HCT116 (cell line): ENCODE results near the gene BPIFB1. TPM values are rescaled to one million over a fixed set of nuclear protein-coding genes. Genes with fewer than 3 reads are reported as not detected.

Experiments
- ATAC-seq: fragments of 200-7000 bp; cut with Tn5 transposase; 2 replicates; pipeline ENCODE4 v1.9.1; 2020; ENCODE audit warnings: mild to moderate bottlenecking, moderate library complexity
- BruUV-seq: library from RNA; stranded (reverse); fragments of 400-500 nt; replicated peaks from 2 replicates; lab custom pipeline; 2021; lab: Mats Ljungman, UMichigan
- CTCF ChIA-PET: fragments of 300-600 bp; sonication (Branson Sonifier 250); formaldehyde crosslinking; loops from one replicate; lab custom pipeline; 2021; ENCODE audit warnings: antibody characterized with exemption; lab: Charles Lee
- POLR2A ChIA-PET: fragments of 300-600, 350-600 bp; sonication (Branson Sonifier 250); formaldehyde crosslinking; loops from one replicate; lab custom pipeline; 2021; ENCODE audit warnings: antibody characterized with exemption; lab: Charles Lee
- RAD21 ChIA-PET, 2 experiments: fragments of 300-600 bp; sonication (Branson Sonifier 250); formaldehyde crosslinking; loops; one replicate each; lab custom pipeline; 2023; ENCODE audit warnings: low total read pairs in 2 of 2; ENCODE audit not compliant: uncharacterized antibody in 2 of 2, unreplicated experiment in 2 of 2, low non-redundant PET in 1 of 2; lab: Charles Lee
- DNase-seq: peaks from one replicate; pipeline ENCODE4 v3.0.0-alpha.2; 2010; ENCODE audit warnings: low read depth, low spot score
- H2AFZ ChIP-seq: fragments of 200-600 bp; shearing (Covaris generic), sonication (generic); 2 replicates; pipeline ENCODE4 v1.6.1; 2017; ENCODE audit warnings: low read depth, mixed run types, mixed read lengths, antibody characterized with exemption, low read length; ENCODE audit not compliant: poor library complexity, severe bottlenecking
- H3K27ac ChIP-seq: 2 replicates; pipeline ENCODE4 v1.5.1; 2012; ENCODE audit warnings: low read depth, low read length
- H3K27me3 ChIP-seq: fragments of 200-600 bp; sonication (generic); 2 replicates; pipeline ENCODE4 v1.6.1; 2016; ENCODE audit warnings: mixed run types, low read length, mixed read lengths; ENCODE audit not compliant: insufficient read depth
- H3K36me3 ChIP-seq, 2 experiments: fragments of 200-500 bp in 1 of 2; fragments of 200-600 bp in 1 of 2; sonication (Bioruptor generic) in 1 of 2; sonication (generic) in 1 of 2; 2 replicates each; pipeline versions ENCODE4 v1.5.1 to v1.6.1; 2014 to 2016; ENCODE audit warnings: low read length in 2 of 2, inconsistent platforms in 1 of 2, mixed read lengths in 1 of 2, mixed run types in 1 of 2; ENCODE audit not compliant: insufficient read depth in 2 of 2, control insufficient read depth in 1 of 2
- H3K4me1 ChIP-seq, 2 experiments: fragments of 200-600 bp in 1 of 2; sonication (generic) in 1 of 2; 2 replicates each; pipeline versions ENCODE4 v1.5.1 to v1.6.1; 2012 to 2017; ENCODE audit warnings: low read length in 2 of 2, inconsistent platforms in 1 of 2, mild to moderate bottlenecking in 1 of 2, mixed read lengths in 1 of 2, mixed run types in 1 of 2, moderate library complexity in 1 of 2; ENCODE audit not compliant: insufficient read depth in 2 of 2, control insufficient read depth in 1 of 2
- H3K4me2 ChIP-seq: fragments of 200-600 bp; sonication (generic); 2 replicates; pipeline ENCODE4 v1.6.1; 2017; ENCODE audit warnings: mixed run types, low read length, mixed read lengths
- H3K4me3 ChIP-seq, 2 experiments: fragments of 200-600 bp in 1 of 2; sonication (generic) in 1 of 2; replicated peaks in 1 of 2; 2 replicates each; pipeline ENCODE4 v1.5.1; 2011 to 2016; ENCODE audit warnings: low read length in 2 of 2, control low read depth in 1 of 2, low read depth in 1 of 2, mild to moderate bottlenecking in 1 of 2, mixed read lengths in 1 of 2, mixed run types in 1 of 2
- H3K79me2 ChIP-seq: fragments of 200-600 bp; sonication (generic); 2 replicates; pipeline ENCODE4 v1.6.1; 2017; ENCODE audit warnings: mild to moderate bottlenecking, mixed run types, low read length, moderate library complexity, mixed read lengths; ENCODE audit not compliant: insufficient read depth
- H3K9ac ChIP-seq: fragments of 200-600 bp; sonication (generic); 2 replicates; pipeline ENCODE4 v1.6.1; 2016; ENCODE audit warnings: low read length, mixed read lengths
- H3K9me2 ChIP-seq: fragments of 200-600 bp; sonication (generic), shearing (Covaris generic); 2 replicates; pipeline ENCODE4 v1.6.1; 2017; ENCODE audit warnings: mixed run types, mild to moderate bottlenecking, moderate library complexity; ENCODE audit not compliant: insufficient read depth
- H3K9me3 ChIP-seq, 2 experiments: fragments of 200-500 bp in 1 of 2; fragments of 200-600 bp in 1 of 2; sonication (Bioruptor generic) in 1 of 2; sonication (generic) in 1 of 2; 2 replicates each; pipeline ENCODE4 v1.6.1; 2014 to 2017; ENCODE audit warnings: low read length in 2 of 2, mixed read lengths in 2 of 2, inconsistent platforms in 1 of 2, low read depth in 1 of 2, mild to moderate bottlenecking in 1 of 2, mixed run types in 1 of 2, moderate library complexity in 1 of 2; ENCODE audit not compliant: control insufficient read depth in 1 of 2, insufficient read depth in 1 of 2
- H4K20me1 ChIP-seq: fragments of 200-600 bp; sonication (generic), shearing (Covaris generic); 2 replicates; pipeline ENCODE4 v1.6.1; 2017; ENCODE audit warnings: mixed run types, mild to moderate bottlenecking, moderate library complexity; ENCODE audit not compliant: insufficient read depth
- CEBPB ChIP-seq: IDR thresholded peaks from 2 replicates; pipeline ENCODE4 v1.6.1; 2012; ENCODE audit warnings: low read depth
- CTCF ChIP-seq, 3 experiments: fragments of 200-600 bp in 1 of 3; sonication (generic) in 1 of 3; IDR thresholded peaks in 2 of 3; conservative IDR thresholded peaks in 1 of 3; 2 replicates each; pipeline ENCODE4 v1.5.1; 2012 to 2017; ENCODE audit warnings: low read depth in 2 of 3, low read length in 2 of 3, antibody characterized with exemption in 1 of 3, borderline replicate concordance in 1 of 3, control low read depth in 1 of 3, mild to moderate bottlenecking in 1 of 3, mixed read lengths in 1 of 3, mixed run types in 1 of 3, moderate library complexity in 1 of 3; ENCODE audit not compliant: insufficient read depth in 1 of 3
- EGR1 ChIP-seq: IDR thresholded peaks from 2 replicates; pipeline ENCODE4 v1.6.1; 2012; ENCODE audit warnings: low read depth
- ELF1 ChIP-seq: IDR thresholded peaks from 2 replicates; pipeline ENCODE4 v1.6.1; 2012; ENCODE audit warnings: low read depth, borderline replicate concordance
- EZH2phosphoT487 ChIP-seq: fragments of 200-600 bp; IDR thresholded peaks from 2 replicates; pipeline ENCODE4 v1.6.1; 2018; ENCODE audit warnings: antibody characterized with exemption, borderline replicate concordance
- FOSL1 ChIP-seq: IDR thresholded peaks from 2 replicates; pipeline ENCODE4 v1.6.1; 2012; ENCODE audit warnings: low read depth
- JUND ChIP-seq: IDR thresholded peaks from 2 replicates; pipeline ENCODE4 v1.6.1; 2012
- MAX ChIP-seq: IDR thresholded peaks from 2 replicates; pipeline ENCODE4 v1.6.1; 2012
- POLR2A ChIP-seq: IDR thresholded peaks from 2 replicates; pipeline ENCODE4 v1.7.0; 2011; ENCODE audit warnings: borderline replicate concordance; ENCODE audit not compliant: insufficient read depth, insufficient read length; ENCODE audit errors: extremely low read depth
- POLR2AphosphoS5 ChIP-seq: IDR thresholded peaks from 2 replicates; pipeline ENCODE4 v1.6.1; 2011; ENCODE audit warnings: mild to moderate bottlenecking, low read depth, low read length, moderate library complexity
- RAD21 ChIP-seq: IDR thresholded peaks from 2 replicates; pipeline ENCODE4 v1.6.1; 2012; ENCODE audit warnings: low read depth, mild to moderate bottlenecking
- REST ChIP-seq: IDR thresholded peaks from 2 replicates; pipeline ENCODE4 v1.6.1; 2012; ENCODE audit warnings: low read depth
- SIN3A ChIP-seq: IDR thresholded peaks from 2 replicates; pipeline ENCODE4 v1.6.1; 2012; ENCODE audit warnings: low read depth
- SP1 ChIP-seq: IDR thresholded peaks from 2 replicates; pipeline ENCODE4 v1.6.1; 2012; ENCODE audit warnings: low read depth
- SRF ChIP-seq: IDR thresholded peaks from 2 replicates; pipeline ENCODE4 v1.6.1; 2012; ENCODE audit warnings: low read depth
- ZBTB33 ChIP-seq: IDR thresholded peaks from 2 replicates; pipeline ENCODE4 v1.6.1; 2011; ENCODE audit warnings: mild to moderate bottlenecking, low read length, moderate library complexity; ENCODE audit not compliant: insufficient replicate concordance; ENCODE audit errors: extremely low read depth
- ZFX ChIP-seq: fragments of 450-650 bp; IDR thresholded peaks from 2 replicates; pipeline ENCODE4 v1.6.1; 2017
- intact Hi-C: fragments of 100-400 bp; cut with micrococcal nuclease; formaldehyde crosslinking; loops from 2 replicates; pipeline ENCODE4 v1.10.0; 2022
- total RNA-seq: library from RNA; stranded (reverse); gene quantifications from one replicate; pipeline ENCODE4 v1.2.1, GENCODE V29; 2021; ENCODE audit not compliant: unreplicated experiment

BPIFB1 gene
- total RNA-seq, 1 experiment from 2014 or later: 0.17 TPM

- TF ChIP-seq FOSL1: no peak
- TF ChIP-seq POLR2AphosphoS5: no peak
- no peak for TF ChIP-seq ELF1
- TF ChIP-seq MAX: no peak
- no peak for TF ChIP-seq SP1
- TF ChIP-seq JUND: no peak
- no peak for TF ChIP-seq POLR2A
- no peak for TF ChIP-seq CEBPB
- no peak for TF ChIP-seq ZFX
Measured at GRCh38 chr20:33313686-33314314, 30.8 kb downstream of the BPIFB1 start (continued).

GRCh38 chr20:33316343-33316742 is 33.3 kb downstream of the BPIFB1 start:
- no peak for TF ChIP-seq ZBTB33
- no peak for TF ChIP-seq REST
- no peak for TF ChIP-seq EGR1
- TF ChIP-seq EZH2phosphoT487: no peak
- TF ChIP-seq ZFX: no peak
- no peak for TF ChIP-seq CTCF (IDR thresholded peaks at IDR 0.05 in 2 of 3, conservative IDR thresholded peaks at IDR 0.05 in 1 of 3; ENCODE audit: borderline replicate concordance in 1 of 3, insufficient read depth in 1 of 3, low read depth in 2 of 3, low read length in 2 of 3)
- no peak for TF ChIP-seq POLR2AphosphoS5
- no peak for TF ChIP-seq SP1
- TF ChIP-seq SRF: no peak
- no peak for TF ChIP-seq POLR2A
- no peak for TF ChIP-seq RAD21
- no peak for TF ChIP-seq SIN3A
- TF ChIP-seq, all 23 proteins: peak for 0
- no TSS peak for BruUV-seq

More at GRCh38 chr20:33316343-33316742, 33.3 kb downstream of the BPIFB1 start:
- Histone ChIP-seq H4K20me1 (no peaks in the 10 kb centered on the region), H2AFZ (no peak overlapping the region), H3K9me3 (no peaks in the 10 kb centered on the region), H3K27me3 (no peaks in the 10 kb centered on the region), H3K36me3 (no peaks in the 10 kb centered on the region), H3K9ac (no peak overlapping the region), H3K27ac (no peak overlapping the region), H3K4me2 (no peak overlapping the region), H3K4me1 (no peaks in the 10 kb centered on the region), H3K9me2 (no peaks in the 10 kb centered on the region), H3K4me3 (no peak overlapping the region), H3K79me2 (no peaks in the 10 kb centered on the region)
- CTCF ChIA-PET: no interaction called here
- POLR2A ChIA-PET: no interaction called here
- DNase-seq (no peak), ATAC-seq (no peak)
- RAD21 ChIA-PET: no interaction called here
- intact Hi-C loops: no loop called here
